ENCODE data around the gene FOXF1. TPM values are rescaled to one million over a fixed set of nuclear protein-coding genes. Genes with fewer than 3 reads are reported as not detected.

The FOXF1 gene
- total RNA-seq, 1 donor from 2014 or later: 11.6 TPM

GRCh38 chr16:86554599-86554916, 44.2 kb downstream of the FOXF1 start:
- DNase-seq (ENCODE audit: extremely low read depth, low read depth, low spot score): no peak

DNA sequence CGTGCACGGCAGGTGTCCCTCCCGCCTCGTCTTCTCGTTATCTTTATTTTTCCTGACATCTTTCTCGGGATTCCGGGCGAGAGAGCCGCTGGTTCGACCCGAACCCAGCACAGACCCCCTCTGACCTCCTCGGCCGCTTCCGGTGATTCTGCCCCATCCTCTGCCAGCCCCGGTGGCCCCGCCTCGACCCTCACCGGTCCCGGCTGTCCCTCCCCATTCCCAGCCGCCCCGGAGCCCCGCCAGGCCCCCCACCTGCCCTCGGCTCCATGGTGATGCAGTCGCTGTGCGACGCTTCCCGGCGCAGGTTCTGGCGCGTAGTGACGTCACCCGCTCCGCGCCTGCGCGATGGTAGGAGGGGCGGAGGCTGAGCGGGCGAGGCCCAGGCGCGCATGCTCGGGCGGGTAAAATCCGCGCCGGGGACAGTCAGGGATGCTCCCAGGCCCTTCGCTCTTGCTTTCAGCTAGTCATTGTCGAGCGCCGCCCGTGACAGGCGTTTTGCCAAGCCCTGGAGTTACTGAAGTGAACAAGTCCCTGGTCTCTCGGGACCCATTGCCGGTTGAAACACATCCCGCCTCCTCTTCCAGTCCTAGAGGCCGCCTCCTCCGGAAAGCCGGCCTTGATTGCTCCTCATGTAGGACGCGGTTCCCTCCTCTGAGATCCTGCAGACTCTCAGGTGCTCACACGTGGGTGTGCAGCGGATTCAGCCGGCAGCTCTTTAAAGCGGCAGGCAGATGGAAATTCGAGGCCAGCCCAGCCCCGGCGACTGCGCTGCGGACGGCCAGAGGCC, 44.8 kb downstream of the FOXF1 start, which contains the start of gene MTHFSD:
Gene MTHFSD (minus strand): TSS at position 319 of the 787 bp plus-strand sequence. CDS start 51 bp downstream, at position 268.
- DNase-seq (ENCODE audit: extremely low read depth, low read depth, low spot score): no peak

DNA sequence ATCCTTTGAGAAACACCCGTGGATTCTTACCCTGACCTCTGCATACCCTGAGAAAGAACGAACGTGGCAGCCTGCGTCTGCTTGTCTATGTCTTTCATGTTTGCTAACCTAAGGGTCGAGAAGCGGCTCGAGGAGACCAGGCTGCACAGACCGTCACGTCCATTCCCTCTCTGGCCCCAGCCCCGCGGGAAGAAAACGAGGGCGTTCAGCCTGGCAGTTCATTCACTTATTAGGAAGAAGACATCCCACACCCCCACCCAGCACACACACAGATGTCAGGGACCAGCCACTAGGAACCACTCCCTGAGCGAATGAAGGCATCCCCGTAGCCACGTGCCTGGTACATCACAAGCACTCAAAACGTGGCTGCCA, 45.4 kb downstream of the FOXF1 start:
- DNase-seq (ENCODE audit: extremely low read depth, low read depth, low spot score): no peak

- no peak for DNase-seq (ENCODE audit: extremely low read depth, low read depth, low spot score)
These were observed 46.2 kb downstream of the FOXF1 start for GRCh38 chr16:86556576-86556975.

- DNase-seq (ENCODE audit: extremely low read depth, low read depth, low spot score): no peak
These were observed 47.3 kb downstream of the FOXF1 start for GRCh38 chr16:86557587-86557986.

DNA sequence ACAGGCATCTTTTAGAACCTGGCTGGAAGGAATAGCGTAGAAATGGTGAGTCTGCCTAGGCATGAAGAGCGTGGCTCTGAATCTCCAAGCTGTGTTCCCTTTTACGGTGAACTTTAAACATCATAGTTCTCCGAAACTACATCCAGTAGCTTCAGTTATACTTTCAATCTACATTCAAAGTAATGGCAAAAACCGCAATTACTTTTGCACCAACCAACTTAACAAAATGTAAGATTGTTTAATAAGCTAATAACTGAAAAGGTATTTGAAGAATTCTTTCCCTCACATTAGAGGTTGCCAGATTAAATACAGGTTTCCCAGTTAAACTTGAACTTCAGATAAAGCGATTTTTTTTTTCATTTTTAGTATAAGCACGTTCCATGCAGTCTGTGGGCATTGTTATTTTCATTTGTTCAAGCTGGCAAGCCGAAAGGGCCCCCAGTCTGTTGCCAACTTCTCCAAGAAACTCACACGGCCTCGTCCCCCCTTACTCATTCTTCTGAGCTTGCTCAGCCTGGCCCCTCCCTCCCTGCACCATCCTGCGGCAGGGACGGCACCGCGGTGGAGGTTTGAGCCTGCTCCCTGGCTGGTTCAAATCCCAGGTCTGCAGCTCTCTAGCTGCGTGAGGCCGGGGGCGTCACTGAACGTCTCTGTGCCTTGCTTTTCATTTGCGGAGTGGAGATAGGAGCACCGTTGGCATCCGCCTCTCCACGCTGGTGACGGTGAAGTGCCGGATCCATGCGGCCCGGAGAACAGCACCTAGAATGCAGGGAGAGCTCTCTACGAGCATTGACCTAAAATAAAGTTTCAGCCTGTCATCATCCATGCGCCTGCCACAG, 48.2 kb downstream of the FOXF1 start:
- DNase-seq (ENCODE audit: extremely low read depth, low read depth, low spot score): no peak

- no peak for DNase-seq (ENCODE audit: extremely low read depth, low read depth, low spot score)
These were observed 49.5 kb downstream of the FOXF1 start for GRCh38 chr16:86559802-86560305.

- DNase-seq (ENCODE audit: extremely low read depth, low read depth, low spot score): no peak
These were observed 52.0 kb downstream of the FOXF1 start for GRCh38 chr16:86562356-86562755.

- DNase-seq (ENCODE audit: extremely low read depth, low read depth, low spot score): peak; percentile 69
These were observed 53.4 kb downstream of the FOXF1 start for GRCh38 chr16:86563469-86564345.

Other genes starting within 250 kb of the FOXF1 start
- gene MTHFSD, start 44.7 kb downstream of the FOXF1 start, total RNA-seq: 10.1 and 19.2 TPM in 2 replicates
- 7.1 and 21.7 TPM in 2 replicates for gene FOXC2, start 56.3 kb downstream of the FOXF1 start, total RNA-seq
- gene FOXL1, start 68.0 kb downstream of the FOXF1 start, total RNA-seq: 3.3 and 10.3 TPM in 2 replicates